AG09319 (cell line): ENCODE measurements around the gene MYO3B.

Experiments used
- DNase-seq: peaks from one replicate; pipeline ENCODE4 v3.0.0-alpha.2; 2010; ENCODE audit warnings: low read depth; ENCODE audit errors: extremely low read depth
- CTCF ChIP-seq: IDR thresholded peaks from 2 replicates; pipeline ENCODE4 v1.5.1; 2011; ENCODE audit warnings: low read depth, mild to moderate bottlenecking, inconsistent platforms, low read length, moderate library complexity

Gene MYO3B

GRCh38 chr2:170314744-170315447 lies 136.9 kb downstream of the MYO3B start:
- DNase-seq: no peak
- no peak for TF ChIP-seq CTCF

- DNase-seq: no peak
- no peak for TF ChIP-seq CTCF
Measured at GRCh38 chr2:170320948-170321347, 143.0 kb downstream of the MYO3B start.

GRCh38 chr2:170321526-170321925 lies 143.6 kb downstream of the MYO3B start:
- DNase-seq: no peak
- TF ChIP-seq CTCF: no peak

- DNase-seq: no peak
- TF ChIP-seq CTCF: no peak
Measured at GRCh38 chr2:170322140-170322766, 144.3 kb downstream of the MYO3B start.

GRCh38 chr2:170323743-170324142 lies 145.8 kb downstream of the MYO3B start:
- DNase-seq: no peak
- no peak for TF ChIP-seq CTCF

GRCh38 chr2:170324640-170325046 lies 146.7 kb downstream of the MYO3B start:
- TF ChIP-seq CTCF: peak; percentile 86
- DNase-seq: no peak

- no peak for DNase-seq
- TF ChIP-seq CTCF: no peak
Measured at GRCh38 chr2:170330881-170331280, 152.9 kb downstream of the MYO3B start.
